Measurements from ENCODE around the gene STMP1. TPM values are rescaled to one million over a fixed set of nuclear protein-coding genes. Genes with fewer than 3 reads are reported as not detected.

The STMP1 gene
- 10 to 100 TPM; 15.2 to 23.0 (median 21.5) TPM for total RNA-seq
- 24.6 TPM for total RNA-seq (2013)
- total RNA-seq, result 11.5 to 36.6 (median 21.5) reads per million in 29 experiments

DNA sequence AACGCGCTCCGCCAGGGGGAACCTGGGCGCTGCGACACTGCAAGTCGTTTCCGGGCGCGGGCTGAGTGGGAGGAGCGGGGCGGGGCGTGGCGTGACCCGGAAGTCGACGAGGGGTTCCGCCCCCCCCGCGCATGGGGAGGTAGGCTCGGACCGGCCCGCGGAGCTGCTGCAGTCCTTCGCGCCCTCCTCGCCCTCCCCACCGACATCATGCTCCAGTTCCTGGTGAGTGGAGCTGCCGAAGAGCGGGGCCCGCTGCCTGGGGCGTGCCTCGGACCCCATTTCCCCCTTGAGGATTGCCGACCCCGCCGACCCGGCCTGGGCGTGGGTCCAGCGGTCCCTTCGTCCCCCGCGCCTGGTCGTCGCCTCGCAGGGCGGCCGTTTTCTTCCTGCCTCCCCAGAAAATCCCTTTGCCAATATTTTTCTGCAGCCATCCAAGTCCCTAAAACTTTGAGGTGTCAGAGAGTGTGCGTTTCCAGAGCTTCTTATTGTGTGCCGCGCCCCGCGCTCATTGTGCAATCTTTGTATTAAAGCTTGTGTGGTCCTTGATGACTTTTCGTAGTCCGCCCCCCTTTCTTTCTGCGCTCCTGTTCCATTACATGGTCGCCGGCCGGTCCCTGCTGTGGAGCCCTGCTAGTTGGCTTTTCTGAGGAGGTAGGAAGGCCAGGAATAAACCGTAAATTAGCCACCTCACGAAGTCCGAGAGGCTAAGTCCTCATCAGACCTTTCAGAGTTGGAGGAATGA is at the start of gene STMP1:
Gene STMP1 (plus strand): TSS at position 142 of the 742 bp plus-strand sequence.
- peak; percentile 97 to 98 (median 97) for ATAC-seq (replicated peaks in 1 of 4)
- peak; percentile 85 to 98 (median 93) for DNase-seq
- Histone ChIP-seq H3K36me3 (ENCODE audit: control insufficient read depth in 2 of 2, extremely low read depth in 1 of 2, insufficient read depth in 1 of 2, low read length in 1 of 2) (peaks cover 0 to 2% of the 10 kb centered on the region in 2 donors), H3K27ac (ENCODE audit: low read length) (peak within 1 kb of the TSS; percentile 71), H3K27me3 (replicated peaks in 1 of 2; ENCODE audit: control insufficient read depth in 2 of 2, extremely low read depth in 1 of 2, insufficient read depth in 2 of 2, low read length in 1 of 2) (no peaks in the 10 kb centered on the region), H3K4me3 (ENCODE audit: control insufficient read depth in 1 of 2, extremely low read depth in 1 of 2, low read length in 1 of 2) (peak within 1 kb of the TSS; percentile 88 to 93), H3K9me3 (no peaks in the 10 kb centered on the region), H3K4me1 (ENCODE audit: control insufficient read depth in 1 of 2, extremely low read depth in 1 of 2, insufficient read depth in 2 of 2, low read length in 2 of 2) (peaks cover 0 to 19% of the 10 kb centered on the region in 2 experiments)
- ChIA-PET POLR2A (interaction anchor here in 1 of 2 donors (0.6 to 1.0 kb wide), 2 partner anchors 11 to 313 kb away, joined by 3 to 5 read pairs; no protein-coding TSS in a partner anchor), CTCF (interaction anchor here (0.5 to 2.0 kb wide), 11 partner anchors 10 to 1524 kb away, joined by 3 to 13 read pairs (median 4); no protein-coding TSS in a partner anchor)
- H3K27ac Mint-ChIP-seq, result peak within 1 kb of the TSS; percentile 81 to 91
- peaks cover 45 to 47% (median 46%) of the 10 kb centered on the region in 3 donors for H3K4me1 Mint-ChIP-seq
- peak within 1 kb of the TSS; percentile 90 to 97 (median 93) for H3K4me3 Mint-ChIP-seq
- no peaks in the 10 kb centered on the region for H3K27me3 Mint-ChIP-seq
- under 1% methylated on average over 51 of the region's 60 CpGs for WGBS (ENCODE audit: insufficient coverage)
- no peaks in the 10 kb centered on the region for H3K9me3 Mint-ChIP-seq
- peaks cover 9% of the 10 kb centered on the region for H3K36me3 Mint-ChIP-seq

DNA sequence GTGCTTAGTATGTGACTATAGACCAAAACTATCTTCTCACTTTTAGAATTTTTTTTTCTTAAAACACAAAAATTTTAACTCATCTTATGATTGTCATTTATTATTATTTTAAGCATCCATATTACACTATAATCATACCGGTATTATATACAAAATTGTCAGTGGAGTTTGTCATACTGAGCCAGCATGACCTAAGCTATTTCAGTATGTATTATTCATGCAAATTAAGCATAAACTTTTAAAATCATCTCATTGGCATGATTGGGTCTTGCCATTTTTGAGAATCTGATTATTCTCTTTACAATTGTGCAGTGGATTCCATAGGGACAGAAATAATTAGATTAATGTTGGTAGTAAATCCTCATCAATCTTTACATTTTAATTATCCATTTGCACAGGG is 46.2 kb upstream of the STMP1 start:
- DNase-seq (no peak), ATAC-seq (replicated peaks in 1 of 4) (no peak)
- Histone ChIP-seq H3K4me3 (ENCODE audit: control insufficient read depth in 1 of 2, extremely low read depth in 1 of 2, low read length in 1 of 2) (no peak overlapping the region), H3K36me3 (ENCODE audit: control insufficient read depth in 2 of 2, extremely low read depth in 1 of 2, insufficient read depth in 1 of 2, low read length in 1 of 2) (peaks cover 3 to 67% of the 10 kb centered on the region in 2 donors), H3K9me3 (no peaks in the 10 kb centered on the region), H3K4me1 (ENCODE audit: control insufficient read depth in 1 of 2, extremely low read depth in 1 of 2, insufficient read depth in 2 of 2, low read length in 2 of 2) (no peaks in the 10 kb centered on the region), H3K27me3 (replicated peaks in 1 of 2; ENCODE audit: control insufficient read depth in 2 of 2, extremely low read depth in 1 of 2, insufficient read depth in 2 of 2, low read length in 1 of 2) (no peaks in the 10 kb centered on the region), H3K27ac (ENCODE audit: low read length) (no peak overlapping the region)
- Mint-ChIP-seq H3K4me3 (no peak overlapping the region), H3K27ac (no peak overlapping the region), H3K4me1 (no peaks in the 10 kb centered on the region), H3K27me3 (no peaks in the 10 kb centered on the region), H3K9me3 (no peaks in the 10 kb centered on the region), H3K36me3 (peaks cover 35% of the 10 kb centered on the region)
- POLR2A ChIA-PET, result interaction anchor here (0.6 kb wide), 2 partner anchors 101 to 378 kb away, joined by 3 read pairs; no protein-coding TSS in a partner anchor
- WGBS (ENCODE audit: insufficient coverage), result no CpG with 5 or more reads among the region's 1 CpG
- CTCF ChIA-PET, result interaction anchor here in 1 of 2 donors (1.2 kb wide), 1 partner anchor 12 kb away, joined by 3 read pairs; no protein-coding TSS in a partner anchor

DNA sequence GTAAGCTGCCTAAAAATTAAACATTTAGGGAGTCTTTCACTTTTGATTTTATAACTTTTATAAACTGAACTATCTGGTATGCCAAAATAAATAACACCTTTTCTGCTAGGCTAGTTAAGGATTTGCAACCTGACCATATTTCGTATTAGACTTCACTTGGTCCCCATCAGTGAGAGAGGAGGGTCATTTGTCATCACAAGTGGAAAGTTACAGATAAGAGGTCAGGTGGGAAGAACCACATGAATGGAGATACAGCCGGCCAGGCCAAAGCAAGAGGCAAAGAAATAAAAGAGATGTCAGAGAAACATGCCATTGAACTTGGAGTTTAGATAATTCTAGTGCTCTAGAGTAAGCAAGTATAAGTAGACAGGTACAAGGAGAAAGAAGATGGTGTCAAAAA is 44.5 kb upstream of the STMP1 start:
- no peaks in the 10 kb centered on the region for H3K27me3 ChIP-seq (replicated peaks in 1 of 2; ENCODE audit: control insufficient read depth in 2 of 2, extremely low read depth in 1 of 2, insufficient read depth in 2 of 2, low read length in 1 of 2)
- no peak overlapping the region for H3K27ac Mint-ChIP-seq
- CTCF ChIA-PET, result interaction anchor here in 1 of 2 donors (0.5 kb wide), 1 partner anchor 9 kb away, joined by 7 read pairs; no protein-coding TSS in a partner anchor
- no peak overlapping the region for H3K4me3 ChIP-seq (ENCODE audit: control insufficient read depth in 1 of 2, extremely low read depth in 1 of 2, low read length in 1 of 2)
- H3K36me3 Mint-ChIP-seq, result peaks cover 27% of the 10 kb centered on the region
- H3K27me3 Mint-ChIP-seq, result no peaks in the 10 kb centered on the region
- H3K9me3 Mint-ChIP-seq, result no peaks in the 10 kb centered on the region
- H3K9me3 ChIP-seq, result no peaks in the 10 kb centered on the region
- no peaks in the 10 kb centered on the region for H3K4me1 ChIP-seq (ENCODE audit: control insufficient read depth in 1 of 2, extremely low read depth in 1 of 2, insufficient read depth in 2 of 2, low read length in 2 of 2)
- WGBS (ENCODE audit: insufficient coverage), result 75% methylated on average over 2 of the region's 2 CpGs
- POLR2A ChIA-PET, result no interaction called here
- ATAC-seq (replicated peaks in 1 of 4) (no peak), DNase-seq (no peak)
- H3K27ac ChIP-seq (ENCODE audit: low read length), result no peak overlapping the region
- no peak overlapping the region for H3K4me3 Mint-ChIP-seq
- no peaks in the 10 kb centered on the region for H3K4me1 Mint-ChIP-seq
- H3K36me3 ChIP-seq (ENCODE audit: control insufficient read depth in 2 of 2, extremely low read depth in 1 of 2, insufficient read depth in 1 of 2, low read length in 1 of 2), result peaks cover 3 to 65% of the 10 kb centered on the region in 2 donors

- no peak overlapping the region for H3K27ac Mint-ChIP-seq
- peaks cover 3 to 70% of the 10 kb centered on the region in 2 donors for H3K36me3 ChIP-seq (ENCODE audit: control insufficient read depth in 2 of 2, extremely low read depth in 1 of 2, insufficient read depth in 1 of 2, low read length in 1 of 2)
- no peak for ATAC-seq (replicated peaks in 1 of 4)
Observed at GRCh38 chr7:135618510-135618909, 43.8 kb upstream of the STMP1 start.

DNA sequence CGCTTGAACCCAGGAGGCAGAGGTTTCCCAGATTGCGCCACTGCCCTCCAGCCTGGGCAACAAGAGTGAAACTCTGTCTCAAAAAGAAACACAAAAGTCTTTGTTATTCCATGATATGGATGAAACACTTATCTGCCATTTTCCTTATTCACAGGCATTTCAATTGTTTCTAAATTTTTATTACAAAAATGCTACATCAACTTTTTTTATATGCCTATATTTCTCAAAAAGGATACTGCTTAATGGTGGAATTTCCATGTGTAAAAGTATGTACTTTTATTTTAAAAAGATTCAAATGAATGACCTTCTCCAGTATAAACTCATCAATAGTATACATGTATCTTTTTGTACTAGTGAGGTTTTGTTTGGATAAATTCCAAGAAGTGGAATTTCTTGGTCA is 41.9 kb upstream of the STMP1 start:
- DNase-seq (no peak), ATAC-seq (replicated peaks in 1 of 4) (no peak)
- H3K27me3 Mint-ChIP-seq, result no peaks in the 10 kb centered on the region
- CTCF ChIA-PET, result interaction anchor here (0.6 to 1.5 kb wide), 8 partner anchors 9 to 49 kb away, joined by 3 to 7 read pairs (median 4); no protein-coding TSS in a partner anchor
- Histone ChIP-seq H3K9me3 (no peaks in the 10 kb centered on the region), H3K4me3 (ENCODE audit: control insufficient read depth in 1 of 2, extremely low read depth in 1 of 2, low read length in 1 of 2) (no peak overlapping the region), H3K36me3 (ENCODE audit: control insufficient read depth in 2 of 2, extremely low read depth in 1 of 2, insufficient read depth in 1 of 2, low read length in 1 of 2) (peaks cover 3 to 76% of the 10 kb centered on the region in 2 donors), H3K4me1 (ENCODE audit: control insufficient read depth in 1 of 2, extremely low read depth in 1 of 2, insufficient read depth in 2 of 2, low read length in 2 of 2) (no peaks in the 10 kb centered on the region), H3K27ac (ENCODE audit: low read length) (no peak overlapping the region), H3K27me3 (replicated peaks in 1 of 2; ENCODE audit: control insufficient read depth in 2 of 2, extremely low read depth in 1 of 2, insufficient read depth in 2 of 2, low read length in 1 of 2) (no peaks in the 10 kb centered on the region)
- no peaks in the 10 kb centered on the region for H3K4me1 Mint-ChIP-seq
- no CpG with 5 or more reads among the region's 2 CpGs for WGBS (ENCODE audit: insufficient coverage)
- peaks cover 39% of the 10 kb centered on the region for H3K36me3 Mint-ChIP-seq
- no peaks in the 10 kb centered on the region for H3K9me3 Mint-ChIP-seq
- H3K27ac Mint-ChIP-seq, result no peak overlapping the region
- H3K4me3 Mint-ChIP-seq, result no peak overlapping the region
- POLR2A ChIA-PET, result no interaction called here

More at GRCh38 chr7:135618510-135618909, 43.8 kb upstream of the STMP1 start:
- H3K4me3 ChIP-seq (ENCODE audit: control insufficient read depth in 1 of 2, extremely low read depth in 1 of 2, low read length in 1 of 2), result no peak overlapping the region
- POLR2A ChIA-PET, result interaction anchor here in 1 of 2 donors (0.6 kb wide), 1 partner anchor 353 kb away, joined by 4 read pairs; no protein-coding TSS in a partner anchor
- H3K9me3 Mint-ChIP-seq, result no peaks in the 10 kb centered on the region
- H3K4me3 Mint-ChIP-seq, result no peak overlapping the region
- H3K27me3 ChIP-seq (replicated peaks in 1 of 2; ENCODE audit: control insufficient read depth in 2 of 2, extremely low read depth in 1 of 2, insufficient read depth in 2 of 2, low read length in 1 of 2), result no peaks in the 10 kb centered on the region
- WGBS (ENCODE audit: insufficient coverage), result no CpG with 5 or more reads among the region's 7 CpGs
- peaks cover 30% of the 10 kb centered on the region for H3K36me3 Mint-ChIP-seq
- H3K27ac ChIP-seq (ENCODE audit: low read length), result no peak overlapping the region
- no peak for DNase-seq
- CTCF ChIA-PET, result no interaction called here
- H3K4me1 ChIP-seq (ENCODE audit: control insufficient read depth in 1 of 2, extremely low read depth in 1 of 2, insufficient read depth in 2 of 2, low read length in 2 of 2), result no peaks in the 10 kb centered on the region
- no peaks in the 10 kb centered on the region for H3K27me3 Mint-ChIP-seq
- no peaks in the 10 kb centered on the region for H3K4me1 Mint-ChIP-seq
- no peaks in the 10 kb centered on the region for H3K9me3 ChIP-seq

DNA sequence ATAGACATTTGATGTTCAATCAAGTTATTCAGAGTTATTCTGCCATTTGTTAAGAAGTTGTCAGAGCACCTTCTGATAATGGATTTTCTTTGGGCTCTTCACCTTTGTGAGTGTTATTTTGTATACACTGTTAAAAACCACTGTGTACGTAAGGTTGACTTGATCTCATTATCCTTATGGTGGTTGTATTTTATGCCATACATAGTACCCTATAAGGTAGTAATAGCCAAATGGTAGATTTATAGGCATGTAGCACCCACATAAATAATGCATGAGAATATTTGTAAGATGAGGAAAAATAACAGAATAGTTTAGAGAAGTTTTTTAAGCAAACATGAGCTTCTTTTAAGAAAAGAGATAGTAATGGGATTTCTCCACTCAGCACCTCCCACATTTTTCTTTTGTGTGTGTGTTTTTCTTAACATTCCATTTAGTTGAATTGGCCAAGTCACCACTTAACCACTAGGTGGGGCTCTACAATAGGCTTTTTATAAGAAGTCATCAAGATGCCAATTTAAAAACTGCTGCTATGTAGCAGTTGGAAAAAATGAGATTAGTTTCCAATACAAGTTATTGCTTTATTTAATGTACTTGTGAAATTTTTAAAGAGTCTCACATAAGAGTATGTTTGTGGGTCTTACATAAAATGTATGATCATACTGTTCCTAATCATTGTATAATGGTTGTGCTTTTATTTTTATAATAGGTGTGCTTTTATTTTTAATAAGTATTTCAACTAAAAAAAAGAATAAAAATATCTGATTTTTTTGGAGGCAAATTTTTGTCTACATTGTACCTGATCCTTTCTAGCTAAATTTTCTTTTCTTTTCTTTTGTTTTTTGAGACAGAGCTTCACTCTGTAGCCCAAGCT is 41.1 kb upstream of the STMP1 start:
- WGBS (ENCODE audit: insufficient coverage), result no CpG with 5 or more reads among the region's 1 CpG
- Mint-ChIP-seq H3K27me3 (no peaks in the 10 kb centered on the region), H3K9me3 (no peaks in the 10 kb centered on the region), H3K4me3 (no peak overlapping the region), H3K27ac (no peak overlapping the region), H3K36me3 (peaks cover 44% of the 10 kb centered on the region), H3K4me1 (no peaks in the 10 kb centered on the region)
- ATAC-seq (replicated peaks in 1 of 4) (no peak), DNase-seq (peak in 12 of 35 experiments; percentile 3 to 63 (median 8))
- no peaks in the 10 kb centered on the region for H3K9me3 ChIP-seq
- H3K36me3 ChIP-seq (ENCODE audit: control insufficient read depth in 2 of 2, extremely low read depth in 1 of 2, insufficient read depth in 1 of 2, low read length in 1 of 2), result peaks cover 3 to 77% of the 10 kb centered on the region in 2 donors
- H3K27me3 ChIP-seq (replicated peaks in 1 of 2; ENCODE audit: control insufficient read depth in 2 of 2, extremely low read depth in 1 of 2, insufficient read depth in 2 of 2, low read length in 1 of 2), result no peaks in the 10 kb centered on the region
- no peak overlapping the region for H3K27ac ChIP-seq (ENCODE audit: low read length)
- ChIA-PET CTCF (interaction anchor here (0.6 to 1.5 kb wide), 13 partner anchors 9 to 1131 kb away, joined by 3 to 7 read pairs (median 4); no protein-coding TSS in a partner anchor), POLR2A (no interaction called here)
- no peak overlapping the region for H3K4me3 ChIP-seq (ENCODE audit: control insufficient read depth in 1 of 2, extremely low read depth in 1 of 2, low read length in 1 of 2)
- no peaks in the 10 kb centered on the region for H3K4me1 ChIP-seq (ENCODE audit: control insufficient read depth in 1 of 2, extremely low read depth in 1 of 2, insufficient read depth in 2 of 2, low read length in 2 of 2)

Data from T-cell (primary cell).